ENCODE measurements around the gene CH25H.
"Not testable (repeated sequence)": the region's sequence is repeated elsewhere in the genome, so short reads cannot be mapped to it uniquely, and the experiment has no call there.

CH25H gene

DNA sequence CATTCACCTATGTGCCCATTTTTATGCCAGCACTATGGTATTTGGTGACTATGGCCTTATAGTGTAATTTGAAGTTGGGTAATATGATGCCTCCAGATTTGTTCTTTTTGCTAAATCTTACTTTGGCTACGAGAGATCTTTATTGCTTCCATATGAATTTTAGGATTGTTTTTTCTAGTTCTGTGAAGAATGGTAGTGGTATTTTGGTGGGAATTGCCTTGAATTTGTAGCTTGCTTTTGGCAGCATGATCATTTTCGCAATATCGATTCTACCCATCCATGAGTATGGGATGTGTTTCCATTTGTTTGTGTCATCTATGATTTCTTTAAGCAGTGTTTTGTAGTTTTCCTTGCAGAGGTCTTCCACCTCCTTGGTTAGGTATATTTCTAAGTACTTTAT is 15.8 kb downstream of the CH25H start:
- not testable (repeated sequence) for DNase-seq

DNA sequence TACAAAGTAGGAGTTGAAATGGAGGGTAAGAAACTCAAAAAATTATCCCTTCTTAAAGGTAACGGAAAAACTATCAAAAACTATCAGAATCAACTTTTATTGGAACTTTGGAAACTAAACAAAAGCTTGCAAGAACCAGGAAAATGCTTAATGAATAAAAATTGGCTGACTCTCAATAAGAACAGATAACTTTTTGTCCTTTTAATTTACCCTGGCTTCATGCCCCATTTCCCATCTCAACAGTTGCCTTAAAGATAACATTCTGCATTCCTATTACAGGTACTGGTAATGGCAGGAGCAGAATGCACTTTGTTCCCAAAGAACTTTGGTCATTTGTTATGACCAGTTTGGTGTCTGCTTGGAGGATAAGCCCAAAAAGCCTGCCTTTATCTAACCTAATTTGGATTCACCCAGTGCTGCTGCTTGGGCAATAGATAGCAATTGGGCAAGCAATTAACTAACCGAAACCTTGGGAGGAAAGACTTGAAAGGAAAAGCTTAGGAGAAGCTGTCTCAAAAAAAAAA is 17.8 kb downstream of the CH25H start:
- DNase-seq: no peak

DNA sequence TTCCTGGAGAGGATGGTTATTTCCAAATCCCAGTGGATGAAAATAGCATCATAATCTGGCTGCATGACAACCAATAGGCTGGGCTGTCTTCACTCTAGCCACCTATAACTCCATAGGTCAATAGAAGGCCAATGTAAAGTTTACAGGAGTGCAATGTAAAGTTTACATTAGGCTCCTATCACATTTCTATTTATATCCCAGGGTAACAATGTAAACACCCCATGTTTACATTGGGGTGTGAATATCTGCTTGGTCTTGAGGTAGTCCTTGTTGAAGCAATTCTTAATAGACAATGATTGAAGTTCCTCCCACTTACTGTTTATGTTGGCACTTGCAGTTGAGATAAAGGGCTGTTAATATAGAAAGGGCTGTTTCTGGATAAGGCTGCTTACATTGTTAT is 21.5 kb downstream of the CH25H start:
- DNase-seq: no peak

DNA sequence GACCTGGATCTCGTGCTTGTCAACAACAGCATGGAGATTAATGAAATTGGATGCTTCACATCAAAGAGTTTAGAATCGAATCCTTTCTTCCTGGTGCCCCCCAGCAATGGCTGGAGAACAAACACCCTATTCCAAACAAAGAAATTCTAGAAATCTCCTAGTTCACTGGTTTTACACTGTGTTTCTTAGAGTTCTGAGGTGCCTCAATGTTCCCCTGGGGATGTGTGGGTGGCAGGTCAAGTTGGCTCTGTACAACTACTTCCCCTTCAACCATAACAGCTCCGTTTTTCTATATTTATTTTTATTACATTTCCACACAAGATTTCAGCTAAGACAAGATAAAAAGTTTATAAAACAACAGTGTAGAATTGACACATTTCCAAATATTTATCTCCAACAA is 22.5 kb downstream of the CH25H start:
- DNase-seq: no peak

DNA sequence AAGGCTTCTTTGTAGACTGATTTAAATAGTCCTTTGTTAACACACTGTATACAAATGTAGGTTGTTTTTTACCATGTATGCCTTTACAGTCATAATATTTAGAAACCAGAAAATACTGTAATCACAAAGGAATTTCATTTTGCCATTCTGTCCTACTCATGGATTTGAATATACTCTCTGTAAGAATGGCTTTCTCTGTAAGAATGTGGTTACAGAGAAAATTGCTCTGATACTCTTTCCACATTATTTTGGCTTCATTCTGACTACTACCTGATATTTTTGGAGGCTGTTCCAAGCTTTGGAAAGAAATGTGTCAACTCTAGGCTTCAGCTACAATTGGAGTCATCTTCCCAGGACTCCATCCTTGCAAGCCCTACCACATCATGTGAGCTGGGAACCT is 23.5 kb downstream of the CH25H start:
- DNase-seq: no peak

DNA sequence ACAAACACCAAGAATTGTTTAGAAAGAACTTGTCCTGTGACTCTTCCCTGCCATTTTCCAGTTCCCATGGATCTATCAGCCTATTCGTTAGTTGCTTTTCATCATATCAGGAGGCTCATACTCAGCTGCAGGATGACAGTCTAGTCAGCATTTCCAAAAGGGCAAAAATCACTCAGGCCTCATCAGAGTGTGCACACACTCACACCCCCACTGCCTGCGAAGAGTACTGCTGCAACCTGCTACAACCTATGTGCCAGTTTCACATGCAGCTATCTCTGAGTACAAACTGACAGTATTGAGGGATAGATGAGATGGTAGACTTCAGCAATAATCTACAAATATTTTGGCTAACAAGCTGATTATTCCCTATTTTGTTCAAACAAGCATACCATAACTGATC is 24.2 kb downstream of the CH25H start:
- DNase-seq: no peak

DNA sequence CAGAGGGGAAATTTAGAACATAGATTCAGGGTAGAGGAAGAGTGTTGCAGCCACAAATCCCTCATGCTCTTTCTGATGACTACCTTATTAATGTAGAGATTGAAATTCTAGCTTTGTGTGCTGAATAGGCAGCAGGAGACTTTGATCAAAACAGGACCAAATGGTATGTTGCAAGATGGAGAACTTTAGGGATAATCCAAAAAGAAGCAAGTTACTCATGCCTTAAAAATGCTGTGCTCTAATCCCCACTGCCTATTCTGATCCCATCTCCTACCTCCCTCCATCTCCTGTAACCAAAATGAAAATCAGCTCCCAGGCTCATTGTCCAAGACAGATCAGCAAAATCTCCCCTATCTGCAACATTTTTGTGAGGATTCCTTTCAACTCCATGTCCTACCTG is 31.3 kb downstream of the CH25H start:
- no peak for DNase-seq

DNA sequence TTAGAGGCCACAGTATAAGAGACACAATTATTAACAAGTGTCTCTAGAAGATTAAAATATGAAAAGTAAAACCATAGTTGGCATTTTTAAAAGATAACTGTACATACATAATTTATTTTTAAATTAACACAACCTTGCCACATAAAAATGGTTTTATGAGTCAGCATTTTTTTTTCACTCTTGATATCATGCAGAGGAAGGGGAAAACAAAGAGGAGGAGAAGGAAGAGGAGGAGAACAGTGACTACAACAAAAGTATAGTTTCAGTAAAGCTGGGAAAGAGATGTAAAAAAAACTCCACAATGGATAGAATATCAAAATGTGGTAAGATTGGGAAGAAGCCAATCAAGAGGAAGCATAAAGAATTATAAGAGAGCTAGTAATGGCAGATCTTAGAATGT is 34.0 kb downstream of the CH25H start:
- DNase-seq: no peak

DNA sequence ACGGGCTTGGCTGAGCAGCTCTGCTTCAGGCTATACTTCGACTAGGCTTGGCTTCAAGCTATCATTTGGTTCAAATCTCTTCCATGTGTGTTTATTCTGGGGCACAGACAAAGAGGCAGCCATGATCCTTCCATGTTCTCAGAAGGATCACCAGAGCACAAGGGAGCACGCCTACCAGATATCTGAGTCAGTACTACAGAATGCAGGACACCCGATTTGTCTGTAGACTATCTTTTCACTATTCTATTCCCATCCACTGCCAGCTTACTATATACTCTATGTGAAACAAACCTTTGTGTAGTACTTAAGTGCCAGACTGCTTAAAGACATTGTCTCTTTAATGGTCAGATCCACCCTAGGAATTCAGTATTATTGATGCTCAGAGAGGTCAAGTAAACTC is 35.1 kb downstream of the CH25H start:
- DNase-seq: no peak

DNA sequence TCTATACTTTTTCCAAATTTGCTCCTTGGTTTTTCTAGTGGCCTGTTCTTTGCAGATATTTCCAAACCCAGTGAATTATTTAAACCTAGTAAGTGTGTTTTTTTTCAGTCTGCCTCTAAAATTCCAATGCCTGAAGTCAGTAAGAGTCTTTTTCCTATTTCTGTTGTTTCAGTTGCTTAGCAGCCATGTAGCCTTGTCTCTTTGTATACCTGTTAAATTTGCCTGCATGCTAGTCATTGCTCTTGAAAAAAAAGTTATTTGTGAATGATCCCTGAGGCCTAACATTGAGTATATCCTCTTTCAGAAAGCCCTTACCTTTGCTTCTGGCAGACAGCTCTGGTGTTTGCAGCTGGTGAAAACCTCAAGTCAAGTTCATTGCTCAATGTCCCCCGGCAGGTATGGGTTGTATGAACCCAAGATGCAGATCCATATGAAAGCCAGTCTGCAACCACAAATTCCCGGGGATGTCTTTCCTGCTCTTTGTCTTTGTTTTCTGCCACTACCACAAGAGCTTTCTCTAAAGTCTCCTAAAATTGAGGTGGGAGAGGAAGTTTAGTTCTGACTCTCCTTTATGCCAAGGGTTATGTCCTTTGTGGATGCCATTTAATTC is 35.7 kb downstream of the CH25H start:
- peak; percentile 36 for DNase-seq

DNA sequence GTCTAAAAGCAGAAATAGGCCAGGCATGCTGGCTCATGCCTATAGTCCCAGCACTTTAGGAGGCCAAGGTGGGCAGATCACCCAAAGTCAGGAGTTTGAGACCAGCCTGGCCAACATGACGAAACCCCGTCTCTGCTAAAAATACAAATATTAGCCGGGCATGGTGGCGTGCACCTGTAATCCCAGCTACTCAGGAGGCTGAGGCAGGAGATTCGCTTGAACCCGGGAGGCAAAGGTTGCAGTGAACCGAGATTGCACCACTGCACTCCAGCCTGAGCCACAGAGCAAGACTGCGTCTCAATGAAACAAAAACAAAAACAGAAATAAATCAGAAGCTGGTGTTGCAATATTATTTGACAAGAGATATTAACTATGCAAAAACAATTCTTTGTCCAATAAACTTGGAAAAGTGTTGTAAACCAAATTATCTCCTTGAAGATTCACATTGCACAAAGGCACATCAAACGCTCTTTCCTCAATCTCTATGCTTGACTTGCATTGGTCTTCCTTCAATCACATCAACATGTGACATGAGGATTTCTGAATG is 38.7 kb downstream of the CH25H start:
- not testable (repeated sequence) for DNase-seq

DNA sequence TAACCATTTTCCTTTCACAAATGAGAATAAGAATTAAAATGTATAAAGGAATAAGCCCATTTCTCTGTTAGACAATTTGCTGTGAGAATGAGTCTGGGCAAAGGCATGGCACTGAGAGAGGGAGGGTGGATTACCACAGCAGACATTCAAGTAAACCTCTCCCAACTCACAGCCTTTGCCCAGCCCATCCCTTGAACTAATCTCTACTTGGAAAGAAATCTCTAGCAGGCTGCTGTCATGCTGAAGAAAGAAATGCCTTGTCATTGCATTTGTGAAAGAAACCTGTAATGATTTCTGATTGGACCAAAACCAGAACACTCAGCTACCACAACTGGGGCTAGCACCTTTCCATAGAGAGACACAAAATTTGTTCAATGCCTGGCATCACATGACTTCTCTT is 39.2 kb downstream of the CH25H start:
- DNase-seq: no peak

DNA sequence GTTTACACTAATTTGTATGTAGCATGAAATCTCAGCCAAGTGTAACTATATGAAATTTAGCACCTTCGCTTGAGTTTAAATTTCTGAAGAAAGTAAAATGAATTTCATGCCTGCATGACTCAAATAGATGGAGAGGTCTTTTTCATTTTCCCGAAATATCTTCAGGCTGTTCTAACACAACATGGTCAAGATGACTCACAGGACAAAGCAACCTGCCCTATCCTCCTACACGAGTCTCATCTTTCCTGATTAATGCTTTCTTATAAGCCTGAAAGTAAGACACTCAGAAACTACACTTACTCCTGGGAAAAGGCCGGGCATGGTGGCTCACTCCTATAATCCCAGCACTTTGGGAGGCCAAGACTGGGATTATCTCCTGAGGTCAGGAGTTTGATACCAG is 41.2 kb downstream of the CH25H start:
- DNase-seq: peak; percentile 25

DNA sequence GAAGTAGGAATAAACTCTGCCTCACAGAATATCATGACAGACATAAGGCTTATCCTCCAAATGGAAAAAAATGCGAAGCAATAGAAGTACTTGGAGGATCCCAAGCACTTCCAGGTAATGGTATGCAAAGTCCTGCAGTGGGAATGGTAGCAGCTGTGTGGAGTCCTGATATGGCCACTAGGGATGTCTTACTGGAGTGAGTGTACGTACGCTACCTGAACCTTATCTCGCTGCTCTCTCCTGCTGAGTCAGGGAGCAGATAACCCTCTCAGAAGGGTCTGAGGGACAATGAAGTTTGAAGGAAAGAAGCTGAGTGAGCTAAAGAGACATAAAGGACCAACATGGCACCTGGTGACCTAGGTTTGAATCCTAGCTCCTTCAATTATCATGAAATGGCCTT is 42.2 kb downstream of the CH25H start:
- DNase-seq: no peak

DNA sequence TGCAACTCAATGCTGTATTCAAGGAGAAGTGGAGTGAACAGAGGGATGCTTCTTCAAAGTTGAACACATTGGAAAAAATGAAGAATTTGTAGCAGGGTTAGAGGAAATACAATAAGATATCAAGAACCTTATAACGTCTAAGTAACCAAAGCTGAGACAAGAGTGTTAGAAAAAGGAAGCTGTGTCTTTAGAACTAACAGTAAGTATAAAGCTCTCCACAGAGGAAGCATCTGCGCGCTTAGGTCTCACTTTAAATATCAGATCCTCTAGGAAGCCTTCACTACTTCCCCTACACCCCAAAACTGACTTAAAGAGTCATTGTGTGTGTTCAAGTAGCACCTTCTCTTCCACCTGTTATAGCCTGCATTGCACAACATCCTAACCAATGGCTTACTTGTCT is 43.0 kb downstream of the CH25H start:
- DNase-seq: no peak

DNA sequence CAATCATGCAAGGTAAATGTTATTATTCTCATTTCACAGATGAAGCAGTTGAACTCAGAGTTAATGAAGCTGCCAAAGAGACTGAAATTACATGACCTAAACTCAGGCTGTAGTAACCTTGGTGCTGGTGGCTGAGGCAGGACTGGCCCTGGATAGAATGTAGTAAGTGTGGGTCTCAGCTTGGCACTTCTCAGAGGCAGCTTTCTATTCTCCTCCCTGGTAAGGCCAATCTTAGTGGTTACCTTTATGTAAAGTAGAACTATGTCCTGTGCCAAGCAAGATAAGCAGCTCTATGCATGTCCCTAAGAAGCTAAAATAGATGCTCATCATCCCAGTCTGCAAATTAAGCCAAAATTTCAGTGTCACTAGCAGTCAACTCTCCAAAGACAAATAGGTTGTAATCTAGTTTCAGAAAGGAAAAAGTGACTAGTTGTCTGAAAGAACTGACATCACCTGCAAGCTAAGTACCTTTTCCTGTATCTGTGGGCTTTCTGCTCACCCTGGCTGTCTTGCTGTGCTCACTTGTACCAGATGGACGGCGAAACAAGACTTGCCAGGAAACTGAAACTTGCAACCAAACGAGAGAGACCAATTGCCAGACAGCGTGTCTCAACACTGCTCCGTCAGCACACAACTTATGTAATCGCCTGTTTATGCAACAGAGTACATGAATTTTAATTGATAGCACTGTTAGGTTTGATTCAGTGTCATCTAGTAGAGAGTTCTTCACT is 43.7 kb downstream of the CH25H start:
- DNase-seq: no peak

DNA sequence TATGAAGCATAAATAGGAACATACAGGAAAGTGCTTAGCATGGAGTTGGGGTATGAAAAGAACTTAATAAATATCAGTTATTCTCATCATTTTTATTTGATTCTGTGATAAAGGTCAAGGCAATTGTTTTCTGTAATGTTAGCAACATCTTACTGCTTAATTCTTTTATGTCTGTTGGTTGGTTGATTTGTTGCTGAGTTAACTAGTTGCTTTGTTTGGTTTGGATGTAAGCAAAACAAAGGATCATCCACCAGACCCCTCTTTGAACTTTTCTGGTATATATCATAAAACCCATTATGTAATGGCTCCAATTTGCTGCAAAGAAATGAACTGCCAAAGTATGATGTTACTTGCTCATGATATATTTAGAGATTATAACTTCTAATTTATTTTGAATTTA is 44.5 kb downstream of the CH25H start:
- DNase-seq: no peak

DNA sequence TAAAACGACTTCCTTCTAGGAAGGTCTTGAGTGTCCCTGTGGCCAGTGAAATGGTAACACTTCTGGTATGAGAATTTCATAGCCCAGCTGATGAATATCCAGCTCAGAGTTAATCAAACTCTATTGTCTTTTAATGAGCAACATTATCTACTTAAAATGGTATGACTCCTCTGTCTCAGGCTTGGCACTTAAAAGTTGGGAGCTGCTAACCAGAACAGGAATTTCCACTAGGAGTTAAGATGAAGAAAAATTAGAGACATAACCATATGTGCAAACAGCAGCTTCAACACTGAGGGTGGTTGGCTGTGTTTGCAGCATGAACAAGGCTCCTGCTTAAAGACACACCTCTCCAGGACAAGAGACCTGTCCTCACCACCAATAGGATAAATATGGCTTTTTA is 46.8 kb downstream of the CH25H start:
- DNase-seq: no peak

DNA sequence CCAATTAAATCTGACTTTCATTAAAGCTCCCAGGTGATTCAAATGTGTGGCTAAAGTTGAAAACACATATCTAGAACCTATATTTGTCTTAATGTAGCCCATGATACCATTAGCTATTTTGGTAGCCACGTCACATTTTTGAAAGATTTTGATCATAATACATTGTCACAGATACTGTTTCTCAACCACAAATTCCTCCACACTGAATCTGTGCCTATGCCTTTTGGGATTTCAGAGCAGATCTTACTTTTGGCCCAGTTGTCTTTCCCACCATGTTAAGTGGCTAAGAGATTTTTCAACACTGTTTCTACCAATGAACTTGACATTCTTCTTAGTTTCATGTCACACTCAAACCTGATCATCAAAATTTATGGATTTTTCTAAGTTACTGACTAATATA is 47.4 kb downstream of the CH25H start:
- DNase-seq: no peak

DNA sequence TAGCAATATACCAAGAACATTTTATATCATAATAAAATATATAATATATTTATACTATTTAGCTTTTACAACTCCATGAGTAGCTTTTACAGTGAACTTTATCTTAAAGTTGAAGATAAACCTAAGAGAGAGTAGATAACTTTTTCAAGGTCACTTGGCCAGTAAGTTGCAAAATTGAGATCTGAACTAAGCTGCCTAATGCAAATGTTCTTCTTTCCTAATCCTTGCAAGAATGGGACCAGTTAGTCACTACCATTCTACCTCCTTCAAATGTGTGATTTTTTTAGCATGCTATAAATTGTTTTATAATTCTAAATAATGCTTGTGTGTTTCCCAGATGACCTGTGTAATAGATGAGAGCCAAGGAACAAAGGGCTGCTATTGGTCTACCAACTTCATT is 47.8 kb downstream of the CH25H start:
- no peak for DNase-seq

DNA sequence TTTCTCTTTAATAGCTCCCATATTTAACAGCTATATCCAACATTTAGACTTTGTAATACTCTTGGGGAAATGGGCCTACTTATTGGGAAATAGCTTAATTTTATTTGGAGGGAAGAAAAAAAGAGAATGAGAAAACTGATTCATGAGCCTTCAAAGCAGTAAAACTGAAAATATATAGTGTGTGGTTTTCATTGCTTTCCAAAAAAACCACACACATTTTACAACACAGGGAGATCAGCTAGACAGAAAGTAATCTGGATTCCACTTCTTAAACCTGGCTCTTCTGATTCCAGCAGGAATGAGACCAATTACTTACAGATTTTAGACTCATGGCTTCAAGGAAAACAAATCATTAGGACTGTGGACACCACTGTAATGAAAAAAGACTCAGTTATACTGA is 48.7 kb downstream of the CH25H start:
- no peak for DNase-seq

DNA sequence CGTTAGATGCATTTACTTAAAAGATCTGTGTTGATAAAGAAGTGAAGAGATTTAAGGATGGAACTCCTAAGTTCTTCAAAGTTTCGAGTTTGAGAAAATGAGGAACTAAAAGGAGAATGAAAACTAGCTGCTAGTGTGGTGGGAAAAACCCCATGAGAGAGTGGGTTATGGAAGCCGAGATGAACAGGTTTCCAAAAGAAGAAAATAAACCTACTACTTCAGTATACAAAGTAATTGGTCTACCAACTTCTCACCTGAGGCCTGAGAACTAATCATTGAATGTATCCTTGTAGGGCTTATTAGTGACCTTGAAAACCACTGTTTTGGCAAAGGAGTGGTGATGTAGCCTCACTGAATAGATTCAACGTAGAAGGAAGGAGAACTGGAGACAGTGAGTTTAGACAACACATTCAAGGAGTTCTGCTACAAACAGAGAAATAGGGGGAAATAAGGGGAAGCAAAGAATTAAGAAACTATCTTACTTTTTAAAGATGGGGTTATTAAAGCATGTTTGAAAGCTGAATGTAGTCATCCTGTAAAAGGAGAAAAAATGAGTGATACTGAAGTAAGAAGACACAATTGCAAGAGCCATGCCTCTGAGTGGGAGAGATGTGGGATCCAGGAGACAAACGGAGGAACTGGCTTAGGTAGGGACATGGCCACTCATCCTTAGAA is 50.8 kb downstream of the CH25H start:
- DNase-seq: no peak
